Trophoblast cell (in vitro differentiated cells and primary cell): ENCODE data around the gene KCNE1. TPM values are rescaled to one million over a fixed set of nuclear protein-coding genes. Genes with fewer than 3 reads are reported as not detected.

Experiments used
- DNase-seq, 2 donors: peaks; one replicate each; pipeline ENCODE4 v3.0.0-alpha.2; 2016
- H2AFZ ChIP-seq: 2 replicates; pipeline ENCODE4 v1.6.1; 2013; ENCODE audit warnings: low read length, moderate library complexity, mild to moderate bottlenecking; ENCODE audit not compliant: insufficient read depth, poor library complexity
- H2AK5ac ChIP-seq: 2 replicates; pipeline ENCODE4 v1.6.1; 2013; ENCODE audit warnings: mild to moderate bottlenecking, low read length
- H2BK120ac ChIP-seq: 2 replicates; pipeline ENCODE4 v1.6.1; 2013; ENCODE audit warnings: low read length, mild to moderate bottlenecking, moderate library complexity; ENCODE audit not compliant: insufficient read depth, poor library complexity
- H2BK12ac ChIP-seq: 2 replicates; pipeline ENCODE4 v1.6.1; 2013; ENCODE audit warnings: mild to moderate bottlenecking, low read length, moderate library complexity
- H2BK5ac ChIP-seq: 2 replicates; pipeline ENCODE4 v1.6.1; 2013; ENCODE audit warnings: low read length, low read depth, moderate library complexity, mild to moderate bottlenecking; ENCODE audit not compliant: poor library complexity
- H3K14ac ChIP-seq: 2 replicates; pipeline ENCODE4 v1.6.1; 2013; ENCODE audit warnings: mild to moderate bottlenecking, low read length
- H3K18ac ChIP-seq: 2 replicates; pipeline ENCODE4 v1.6.1; 2013; ENCODE audit warnings: mild to moderate bottlenecking, low read length
- H3K23ac ChIP-seq: 2 replicates; pipeline ENCODE4 v1.6.1; 2013; ENCODE audit warnings: low read length
- H3K27ac ChIP-seq: 2 replicates; pipeline ENCODE4 v1.5.1; 2013; ENCODE audit warnings: low read depth, mild to moderate bottlenecking, inconsistent platforms, low read length, moderate library complexity
- H3K27me3 ChIP-seq: 2 replicates; pipeline ENCODE4 v1.6.1; 2013; ENCODE audit warnings: inconsistent platforms, mild to moderate bottlenecking, low read length, moderate library complexity; ENCODE audit not compliant: insufficient read depth
- H3K36me3 ChIP-seq, 2 experiments: 1 replicate in 1 of 2; 2 replicates in 1 of 2; pipeline ENCODE4 v1.6.1; 2013; ENCODE audit warnings: low read length in 2 of 2, mild to moderate bottlenecking in 2 of 2, moderate library complexity in 1 of 2; ENCODE audit not compliant: insufficient read depth in 2 of 2, control insufficient read depth in 1 of 2
- H3K4ac ChIP-seq: 2 replicates; pipeline ENCODE4 v1.6.1; 2013; ENCODE audit warnings: low read depth, mild to moderate bottlenecking, low read length, moderate library complexity
- H3K4me1 ChIP-seq, 2 experiments: 1 replicate in 1 of 2; 2 replicates in 1 of 2; pipeline ENCODE4 v1.6.1; 2013; ENCODE audit warnings: low read length in 2 of 2, mild to moderate bottlenecking in 2 of 2, moderate library complexity in 1 of 2; ENCODE audit not compliant: insufficient read depth in 2 of 2, control insufficient read depth in 1 of 2
- H3K4me2 ChIP-seq: 2 replicates; pipeline ENCODE4 v1.6.1; 2013; ENCODE audit warnings: inconsistent platforms, mild to moderate bottlenecking, low read length, moderate library complexity
- H3K4me3 ChIP-seq: 2 replicates; pipeline ENCODE4 v1.5.1; 2013; ENCODE audit warnings: mild to moderate bottlenecking, low read depth, low read length, inconsistent platforms
- H3K79me1 ChIP-seq: one replicate; pipeline ENCODE4 v1.6.1; 2013; ENCODE audit warnings: low read length
- H3K79me2 ChIP-seq: 2 replicates; pipeline ENCODE4 v1.6.1; 2013; ENCODE audit warnings: low read length, mild to moderate bottlenecking; ENCODE audit not compliant: control insufficient read depth, insufficient read depth, poor library complexity
- H3K9ac ChIP-seq: 2 replicates; pipeline ENCODE4 v1.6.1; 2013; ENCODE audit warnings: mild to moderate bottlenecking, low read length
- H3K9me3 ChIP-seq: 2 replicates; pipeline ENCODE4 v1.6.1; 2013; ENCODE audit warnings: low read depth, mild to moderate bottlenecking, control low read depth, inconsistent platforms, low read length; ENCODE audit not compliant: insufficient read depth
- H4K12ac ChIP-seq: 2 replicates; pipeline ENCODE4 v1.6.1; 2013; ENCODE audit warnings: low read depth, mild to moderate bottlenecking, low read length, moderate library complexity
- H4K8ac ChIP-seq: 2 replicates; pipeline ENCODE4 v1.6.1; 2013; ENCODE audit warnings: low read depth, mild to moderate bottlenecking, low read length, moderate library complexity
- H4K91ac ChIP-seq: one replicate; pipeline ENCODE4 v1.6.1; 2013; ENCODE audit warnings: low read depth, mild to moderate bottlenecking, low read length, moderate library complexity
- WGBS: extraction: QIAGEN DNeasy Blood & Tissue Kit; methylation state at CpG from one replicate; pipeline ENCODE4 v1.1.7; 2013; ENCODE audit warnings: missing lambda C conversion rate; ENCODE audit not compliant: insufficient read length, insufficient coverage; ENCODE audit errors: extremely low coverage; 5-methylcytosine and 5-hydroxymethylcytosine counted together
- polyA plus RNA-seq: library from polyadenylated mRNA; stranded (reverse); fragments of 200-250 nt; gene quantifications from 2 replicates; pipeline ENCODE4 v1.2.3, GENCODE V29; 2013

KCNE1 gene
- 0.37 TPM in 2 replicates for polyA plus RNA-seq

- Histone ChIP-seq H3K9me3 (no peaks in the 10 kb centered on the region), H3K14ac (no peak within 1 kb of the TSS), H4K8ac (no peak within 1 kb of the TSS), H2BK12ac (no peak within 1 kb of the TSS), H4K12ac (no peak within 1 kb of the TSS), H3K79me1 (peaks cover 2% of the 10 kb centered on the region), H3K4me2 (no peak within 1 kb of the TSS), H2AK5ac (no peak within 1 kb of the TSS), H2BK120ac (no peak within 1 kb of the TSS), H3K18ac (no peak within 1 kb of the TSS), H4K91ac (no peak within 1 kb of the TSS), H3K79me2 (no peaks in the 10 kb centered on the region), H3K4me1 (no peaks in the 10 kb centered on the region), H3K23ac (no peak within 1 kb of the TSS), H3K4me3 (no peak within 1 kb of the TSS), H3K36me3 (no peaks in the 10 kb centered on the region), H2BK5ac (no peak within 1 kb of the TSS), H2AFZ (no peak within 1 kb of the TSS), H3K4ac (no peak within 1 kb of the TSS), H3K27ac (no peak within 1 kb of the TSS), H3K27me3 (no peaks in the 10 kb centered on the region), H3K9ac (no peak within 1 kb of the TSS)
- peak in 1 of 2 donors; percentile 36 for DNase-seq
- no CpG with 5 or more reads among the region's 14 CpGs for WGBS
Observed at GRCh38 chr21:34511787-34512455, at the start of gene KCNE1. KCNE1 (minus strand) TSS chr21:34512210; CDS start chr21:34449634, 62,576 bp downstream.

GRCh38 chr21:34561806-34562205 is 49.8 kb upstream of the KCNE1 start:
- no peak for DNase-seq
- Histone ChIP-seq H2BK120ac (no peak overlapping the region), H3K9ac (no peak overlapping the region), H3K4me1 (peaks cover 5 to 8% of the 10 kb centered on the region in 2 experiments), H2BK12ac (no peak overlapping the region), H3K79me1 (no peaks in the 10 kb centered on the region), H3K18ac (no peak overlapping the region), H3K9me3 (no peaks in the 10 kb centered on the region), H3K27me3 (no peaks in the 10 kb centered on the region), H3K79me2 (no peaks in the 10 kb centered on the region), H2BK5ac (no peak overlapping the region), H3K4ac (no peak overlapping the region), H4K91ac (no peak overlapping the region), H4K8ac (no peak overlapping the region), H3K4me2 (no peak overlapping the region), H3K23ac (no peak overlapping the region), H3K14ac (no peak overlapping the region), H3K4me3 (no peak overlapping the region), H3K36me3 (no peaks in the 10 kb centered on the region), H2AK5ac (no peak overlapping the region), H3K27ac (no peak overlapping the region), H4K12ac (no peak overlapping the region), H2AFZ (no peak overlapping the region)
- WGBS, result no CpG with 5 or more reads among the region's 7 CpGs

GRCh38 chr21:34560609-34561008 is 48.6 kb upstream of the KCNE1 start:
- no peak overlapping the region for H3K9ac ChIP-seq
- no peak overlapping the region for H4K12ac ChIP-seq
- H3K18ac ChIP-seq, result no peak overlapping the region
- no peak overlapping the region for H3K4ac ChIP-seq
- H2AFZ ChIP-seq, result no peak overlapping the region
- H3K27me3 ChIP-seq, result no peaks in the 10 kb centered on the region
- H3K27ac ChIP-seq, result no peak overlapping the region
- H2BK12ac ChIP-seq, result no peak overlapping the region
- H3K79me2 ChIP-seq, result no peaks in the 10 kb centered on the region
- no peaks in the 10 kb centered on the region for H3K36me3 ChIP-seq
- peaks cover 4 to 5% of the 10 kb centered on the region in 2 experiments for H3K4me1 ChIP-seq
- WGBS, result no CpG with 5 or more reads among the region's 1 CpG
- H4K8ac ChIP-seq, result no peak overlapping the region
- H3K4me2 ChIP-seq, result no peak overlapping the region
- H3K79me1 ChIP-seq, result no peaks in the 10 kb centered on the region
- H2BK120ac ChIP-seq, result no peak overlapping the region
- no peak overlapping the region for H3K4me3 ChIP-seq
- no peak overlapping the region for H3K23ac ChIP-seq
- no peak overlapping the region for H2BK5ac ChIP-seq
- H3K9me3 ChIP-seq, result no peaks in the 10 kb centered on the region
- no peak overlapping the region for H2AK5ac ChIP-seq
- no peak overlapping the region for H3K14ac ChIP-seq
- no peak overlapping the region for H4K91ac ChIP-seq
- DNase-seq, result no peak

- Histone ChIP-seq H3K79me1 (no peaks in the 10 kb centered on the region), H2AFZ (no peak overlapping the region), H3K4me2 (no peak overlapping the region), H2BK12ac (no peak overlapping the region), H3K23ac (no peak overlapping the region), H3K27ac (no peak overlapping the region), H3K18ac (no peak overlapping the region), H3K4me1 (peaks cover 4 to 5% of the 10 kb centered on the region in 2 experiments), H3K4me3 (no peak overlapping the region), H3K4ac (no peak overlapping the region), H4K8ac (no peak overlapping the region), H2BK120ac (no peak overlapping the region), H2BK5ac (no peak overlapping the region), H4K12ac (no peak overlapping the region), H3K9ac (no peak overlapping the region), H3K79me2 (no peaks in the 10 kb centered on the region), H3K27me3 (no peaks in the 10 kb centered on the region), H4K91ac (no peak overlapping the region), H2AK5ac (no peak overlapping the region), H3K14ac (no peak overlapping the region), H3K9me3 (no peaks in the 10 kb centered on the region), H3K36me3 (no peaks in the 10 kb centered on the region)
- no CpG with 5 or more reads among the region's 5 CpGs for WGBS
- peak; percentile 34 to 51 for DNase-seq
Observed at GRCh38 chr21:34560021-34560420, 48.0 kb upstream of the KCNE1 start.
